SHP77 (cell line): ENCODE results near the gene TIGD2.

ENCODE experiments used
- DNase-seq, 2 experiments: peaks; one replicate each; lab custom pipeline; 2025; lab: John Stamatoyannopoulos, UW

TIGD2 gene

DNA sequence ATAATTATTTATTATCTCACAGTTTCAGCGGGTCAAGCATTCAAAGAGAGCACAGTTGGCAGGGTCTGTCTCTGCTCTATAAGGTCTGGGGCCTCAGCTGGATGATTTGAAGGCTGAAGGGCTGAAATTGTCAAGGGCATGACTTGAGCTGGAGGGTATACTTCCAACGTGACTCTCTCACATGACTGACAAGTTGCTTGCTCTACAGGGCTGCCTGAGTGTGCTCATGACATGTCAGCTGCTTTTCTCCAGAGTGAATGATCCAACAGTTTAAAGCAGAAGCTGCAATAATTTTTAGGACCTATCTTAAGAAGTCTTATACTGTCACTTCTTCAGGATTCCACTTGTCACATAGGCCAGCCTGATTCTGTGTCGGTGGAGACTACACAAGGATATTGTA, 51.2 kb downstream of the TIGD2 start:
- no peak for DNase-seq

DNA sequence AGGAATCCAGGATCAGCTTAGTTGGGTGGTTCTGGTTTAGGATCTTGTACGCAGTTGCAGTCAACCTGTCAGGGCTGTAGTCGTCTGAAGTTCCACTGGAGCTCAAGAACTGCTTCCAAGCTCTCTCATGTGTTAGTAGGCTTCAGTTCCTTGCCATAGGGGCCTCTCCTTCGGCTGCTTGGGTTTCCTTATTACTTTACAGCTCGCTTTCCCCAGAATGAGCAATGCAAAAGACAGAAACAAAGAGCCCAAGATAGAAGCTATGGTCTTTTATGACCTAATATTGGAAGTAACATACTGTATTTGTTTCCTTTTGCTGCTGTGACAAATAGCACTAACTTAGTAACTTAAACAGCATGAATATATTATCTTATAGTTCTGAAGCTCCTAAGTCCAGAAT, 51.7 kb downstream of the TIGD2 start:
- no peak for DNase-seq

DNA sequence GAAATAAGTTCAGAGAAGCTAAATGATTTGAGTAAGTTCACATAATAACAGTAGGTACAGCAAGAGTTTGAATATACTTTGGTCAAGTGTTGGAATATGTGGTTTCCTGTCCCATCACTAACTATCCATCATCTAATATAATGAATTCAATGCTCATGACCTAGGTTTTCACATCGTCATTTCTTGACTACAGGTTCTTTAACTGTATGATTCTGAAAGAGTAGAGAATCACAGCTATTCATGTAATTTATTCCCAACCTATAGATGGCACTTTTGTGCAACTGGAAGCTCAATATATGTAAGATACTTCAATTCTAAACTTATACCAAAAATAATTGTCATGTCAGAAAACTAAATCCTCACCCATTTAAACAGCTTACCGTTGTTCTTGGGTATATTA, 53.1 kb downstream of the TIGD2 start:
- DNase-seq, result no peak
